ENCODE measurements around the gene NUDT14.

NUDT14 gene

DNA sequence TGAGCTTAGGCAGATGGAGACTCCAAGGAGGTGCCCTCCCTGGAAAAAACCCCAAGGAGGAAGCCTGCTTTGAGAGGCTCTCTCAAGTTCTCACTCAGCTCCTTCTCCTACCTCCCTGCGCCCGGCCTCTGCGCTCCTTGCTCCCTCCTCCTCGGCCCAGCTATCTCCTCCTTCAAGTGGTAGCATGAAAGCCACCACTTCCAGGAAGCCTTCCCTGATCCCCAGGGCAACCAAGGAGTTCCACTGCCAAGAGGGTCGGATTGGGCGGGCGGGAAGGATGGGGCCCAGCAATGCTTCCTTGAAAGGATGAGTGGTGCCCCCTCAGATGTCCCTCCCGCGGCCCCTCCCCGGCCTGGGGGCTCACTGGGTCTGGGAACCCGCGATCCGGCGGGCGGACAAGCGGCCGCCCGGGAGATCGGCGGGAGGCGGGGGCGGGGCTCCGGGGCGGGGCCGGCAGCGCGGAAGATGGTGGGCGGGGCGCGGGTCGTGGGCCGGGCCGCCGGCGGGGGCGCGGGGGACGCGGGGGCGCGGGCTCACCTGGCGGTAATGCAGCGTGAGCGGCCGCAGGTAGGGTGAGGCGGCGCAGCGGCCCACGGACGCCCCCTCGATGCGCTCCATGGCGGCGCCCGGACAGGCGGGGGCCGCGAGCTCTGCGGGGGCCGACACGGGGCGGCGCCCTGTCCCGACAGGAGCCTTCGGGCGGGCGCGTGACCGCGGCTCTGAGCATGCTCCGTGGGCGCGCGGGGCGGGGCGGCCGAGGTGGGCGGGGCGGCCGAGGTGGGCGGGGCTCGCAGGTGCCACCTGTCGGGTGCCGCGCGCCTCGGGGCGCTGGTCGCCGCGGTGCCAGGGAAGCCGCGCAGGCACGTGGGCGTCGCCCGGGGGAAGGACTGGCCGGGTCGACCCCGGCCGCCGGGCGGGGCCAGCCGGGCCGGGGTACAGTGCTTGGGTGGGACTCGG lies at the start of gene NUDT14:
Gene NUDT14, minus strand, starts transcription at position 721 of the 957 bp plus-strand sequence. Its CDS starts 103 bp downstream, at position 618.
- no peak for DNase-seq (ENCODE audit: low read depth, low spot score)

DNA sequence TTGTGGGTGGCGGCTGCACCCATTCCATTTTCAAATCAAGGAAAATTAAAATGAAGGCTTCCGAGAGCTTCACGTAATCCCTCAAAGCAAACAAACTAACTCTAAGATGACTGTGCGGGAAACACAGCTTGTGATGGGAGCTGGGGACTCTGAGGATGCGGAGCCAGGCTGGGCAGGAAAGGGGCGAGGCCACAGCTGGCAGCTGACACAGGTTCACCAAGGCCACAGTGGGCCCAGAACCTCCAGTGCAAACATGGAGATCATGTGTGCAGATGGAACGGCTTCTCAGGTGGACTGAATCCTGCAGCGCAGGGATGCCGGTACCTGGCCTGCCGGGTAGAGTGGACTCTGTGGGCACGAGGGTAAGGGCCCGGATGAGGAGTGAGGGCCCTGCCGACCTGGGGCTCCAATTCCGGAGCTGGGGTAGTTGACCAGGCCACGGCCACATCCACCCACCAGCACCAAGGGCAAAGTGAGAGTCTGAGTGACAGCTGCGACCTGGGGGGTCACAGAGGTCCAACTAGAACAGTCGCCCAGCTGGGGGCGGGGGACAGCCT lies 48.1 kb upstream of the NUDT14 start:
- DNase-seq (ENCODE audit: low read depth, low spot score) = no peak

DNA sequence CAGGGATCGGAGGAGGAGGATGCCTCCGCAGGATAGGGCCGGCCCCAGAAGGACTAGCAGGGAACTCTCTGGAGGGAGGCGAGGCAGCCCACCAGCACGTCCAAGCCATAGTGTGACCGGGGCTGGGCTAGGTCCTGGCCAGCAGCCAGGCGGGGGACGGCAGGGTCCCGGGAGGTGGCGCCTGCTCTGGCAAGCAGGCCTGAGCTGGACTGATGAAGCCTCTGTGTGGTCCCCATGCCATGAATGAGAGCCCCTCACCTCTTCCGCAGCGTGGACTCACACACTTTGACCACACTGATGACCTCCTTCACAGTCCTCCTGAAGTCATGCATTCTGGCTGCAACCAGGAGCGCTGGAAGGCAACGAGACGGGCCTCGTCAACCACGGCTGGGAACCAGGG lies 47.5 kb upstream of the NUDT14 start:
- no peak for DNase-seq (ENCODE audit: low read depth, low spot score)

DNA sequence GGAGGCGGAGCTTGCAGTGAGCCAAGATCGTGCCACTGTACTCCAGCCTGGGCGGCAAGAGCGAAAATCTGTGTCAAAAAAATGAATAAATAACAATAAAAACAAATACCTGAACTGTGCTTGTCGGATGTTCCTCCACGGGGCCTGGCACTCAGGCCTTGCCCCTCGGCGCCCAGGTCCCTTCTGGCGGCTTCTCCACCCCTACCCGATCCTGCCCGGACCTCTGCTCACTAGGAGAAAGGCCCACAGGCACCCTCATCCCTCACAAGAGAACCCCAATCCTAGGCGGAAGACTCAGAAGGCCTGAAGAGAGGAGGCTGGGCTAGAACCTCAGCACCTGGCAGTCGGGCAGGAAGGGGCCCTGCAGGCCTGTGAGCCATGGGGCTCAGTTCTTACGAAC lies 46.2 kb upstream of the NUDT14 start:
- no peak for DNase-seq (ENCODE audit: low read depth, low spot score)

DNA sequence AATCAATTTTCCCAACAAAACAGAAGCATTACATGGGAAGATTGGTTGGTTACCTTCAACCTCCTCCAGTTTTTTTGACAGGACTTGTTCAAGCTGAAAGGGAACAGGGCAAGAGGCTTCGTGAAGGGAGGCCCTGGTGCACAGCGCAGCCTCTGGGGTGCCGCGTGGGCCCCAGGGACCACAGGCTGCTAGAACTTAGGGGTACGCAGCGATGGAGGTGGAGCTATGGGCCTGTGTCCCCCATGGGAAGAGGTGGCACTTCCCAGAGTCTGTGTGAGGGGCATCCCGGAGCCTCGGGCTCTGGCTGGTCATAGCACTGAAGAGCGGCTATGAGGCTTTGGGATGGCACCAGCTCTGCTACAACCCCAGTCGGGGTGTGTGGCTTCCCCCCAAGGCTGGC lies 45.1 kb upstream of the NUDT14 start:
- no peak for DNase-seq (ENCODE audit: low read depth, low spot score)

DNA sequence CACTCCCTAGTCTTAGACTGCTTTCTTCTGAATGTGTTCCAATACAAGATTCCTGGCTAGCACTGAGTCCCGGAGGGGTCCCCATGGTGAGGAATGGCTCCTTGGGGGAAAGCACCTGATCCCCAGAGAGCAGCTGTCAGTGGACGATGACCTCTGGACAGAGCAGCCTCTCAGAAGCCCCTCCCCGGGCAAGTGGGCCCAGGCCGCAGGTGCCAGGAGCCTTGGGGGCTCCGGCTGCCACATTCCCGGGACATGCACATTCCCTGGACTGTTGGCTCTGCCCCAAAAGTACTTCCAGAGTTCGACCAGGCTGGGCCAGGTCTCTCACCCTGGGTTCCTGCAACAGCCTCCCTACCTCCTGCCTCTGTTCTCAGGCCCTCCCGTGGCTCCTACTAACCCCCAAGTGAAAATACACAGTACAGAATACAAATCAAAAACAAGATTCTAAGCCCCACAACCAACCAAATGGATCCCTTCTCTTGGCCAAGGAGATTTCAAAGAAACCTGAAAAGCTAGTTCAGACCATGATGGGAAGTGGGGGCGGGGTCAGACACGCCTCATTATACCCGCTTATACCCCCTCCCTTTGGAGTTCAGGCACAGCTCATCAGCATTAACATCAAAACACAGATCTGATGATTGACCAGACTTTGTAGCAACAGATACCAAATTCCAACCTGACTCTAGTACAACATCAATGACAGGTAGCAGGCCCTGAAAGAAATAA lies 43.9 kb upstream of the NUDT14 start:
- DNase-seq (ENCODE audit: low read depth, low spot score) = no peak

DNA sequence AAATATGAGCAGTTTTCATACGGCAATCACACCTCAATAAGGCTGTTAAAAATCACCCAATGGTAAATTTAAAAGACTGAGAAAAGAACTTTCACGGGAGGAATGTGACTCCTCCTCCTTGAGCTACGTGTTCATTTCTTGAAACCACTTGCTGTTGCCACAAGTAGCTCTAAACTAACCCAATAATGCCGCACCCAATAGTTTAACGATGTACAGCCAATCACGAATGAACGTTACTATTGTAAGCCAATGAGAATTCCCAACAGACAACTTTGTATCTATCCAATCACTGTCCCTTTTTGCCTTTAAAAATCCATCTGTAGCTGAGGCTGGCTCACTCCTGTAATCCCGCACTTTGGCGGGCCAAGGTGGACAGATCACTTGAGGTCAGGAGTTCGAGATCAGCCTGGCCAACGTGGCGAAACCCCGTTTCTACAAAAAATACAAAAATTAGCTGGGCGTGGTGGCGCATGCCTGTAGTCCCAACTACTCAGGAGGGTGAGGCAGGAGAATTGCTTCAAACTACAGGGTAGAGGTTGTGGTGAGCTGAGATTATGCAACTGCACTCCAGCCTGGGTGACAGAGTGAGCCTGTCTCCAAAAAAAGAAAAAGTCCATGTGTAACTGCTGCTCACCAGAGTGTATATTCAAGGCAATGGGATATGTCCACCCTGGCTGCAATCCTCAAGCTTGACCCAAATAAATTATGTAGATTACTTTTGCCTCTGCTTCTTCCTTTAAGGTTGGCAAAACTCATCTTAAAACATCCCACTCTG lies 42.8 kb upstream of the NUDT14 start:
- no peak for DNase-seq (ENCODE audit: low read depth, low spot score)

DNA sequence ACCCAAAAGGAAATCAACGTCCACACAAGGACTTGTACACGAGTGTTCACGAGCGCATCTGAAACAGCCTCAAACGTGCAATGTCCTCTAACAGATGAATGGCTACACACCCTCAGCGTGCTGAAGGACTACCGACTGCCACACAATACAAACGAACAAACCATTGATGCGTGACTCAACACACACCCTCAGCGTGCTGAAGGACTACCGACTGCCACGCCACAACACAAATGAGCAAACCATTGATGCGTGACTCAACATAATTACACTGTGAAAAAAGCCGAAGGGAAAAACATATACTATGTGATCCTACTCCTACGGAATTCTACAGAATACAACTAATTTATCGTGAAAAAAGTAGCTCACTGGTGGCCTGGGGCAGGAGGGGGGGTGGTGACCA lies 42.1 kb upstream of the NUDT14 start:
- no peak for DNase-seq (ENCODE audit: low read depth, low spot score)

DNA sequence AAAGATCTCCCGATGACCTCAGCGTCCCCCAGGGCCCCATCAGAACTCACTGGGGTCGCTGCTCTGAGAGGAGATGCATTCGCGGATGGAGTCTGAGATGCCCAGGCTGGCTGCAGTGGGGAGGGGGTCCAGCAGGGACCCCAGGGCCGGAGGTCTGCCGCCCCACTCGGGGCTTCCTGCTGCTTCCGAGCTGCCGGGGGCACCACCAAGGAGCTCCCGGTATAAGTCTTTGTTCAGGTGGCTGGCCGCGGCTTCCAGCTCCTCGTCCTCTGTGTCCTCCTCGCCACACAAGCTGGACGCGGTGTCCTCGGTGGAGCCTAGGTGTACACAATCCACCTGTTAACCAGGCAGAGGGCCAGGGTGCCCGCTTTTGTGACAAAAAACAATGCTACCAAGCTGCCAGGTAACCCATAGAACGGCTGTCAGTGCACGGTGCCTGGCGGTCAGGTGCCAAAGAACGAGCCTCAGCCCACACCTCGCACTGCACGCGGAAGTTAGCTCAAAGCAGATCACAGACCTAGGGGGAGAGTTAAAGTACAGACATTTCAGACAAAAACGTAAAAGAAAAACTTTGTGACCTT lies 40.6 kb upstream of the NUDT14 start:
- no peak for DNase-seq (ENCODE audit: low read depth, low spot score)

DNA sequence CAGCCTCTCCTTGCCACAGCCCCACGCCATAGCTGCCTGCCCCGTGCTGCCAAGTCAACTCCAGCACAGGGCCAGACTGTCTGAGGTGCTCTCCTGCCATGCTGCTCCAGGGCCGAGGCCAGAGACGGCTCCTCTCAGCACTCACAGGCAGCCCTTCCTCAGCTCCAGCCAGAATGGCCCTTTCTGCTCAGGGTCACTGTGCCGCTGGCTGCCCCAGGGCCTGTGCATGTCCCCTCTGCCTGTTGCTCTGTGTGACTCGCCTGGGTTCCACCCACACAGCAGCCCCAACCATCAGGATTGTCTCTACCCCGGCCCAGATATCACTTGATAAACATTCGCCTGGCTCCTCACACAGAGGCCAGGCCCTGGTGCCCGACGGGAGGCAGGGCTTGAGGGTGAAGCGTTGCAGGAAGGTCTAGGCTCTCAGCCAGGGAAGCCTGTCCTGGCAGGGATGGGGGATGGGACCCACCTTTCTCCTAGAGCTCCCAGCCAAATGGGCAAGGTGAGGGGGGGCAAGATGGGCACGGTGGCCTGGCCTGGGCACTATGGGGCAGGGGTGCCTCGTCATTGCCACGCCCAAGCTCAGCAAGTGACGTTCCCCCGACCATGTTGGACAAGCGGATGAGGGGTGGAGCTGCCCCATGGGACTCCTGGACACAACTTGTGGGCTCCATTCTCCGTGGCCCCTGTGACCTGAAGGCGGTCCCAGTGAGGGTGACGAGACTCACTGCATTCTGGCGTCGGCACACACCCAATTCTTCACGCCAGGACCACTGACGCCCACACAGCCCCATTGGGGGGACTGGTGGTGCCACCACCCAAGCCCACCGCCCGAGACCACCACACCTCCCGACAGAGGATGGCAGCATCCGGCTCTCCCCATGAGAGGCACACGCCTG lies 39.8 kb upstream of the NUDT14 start:
- DNase-seq (ENCODE audit: low read depth, low spot score) = no peak

DNA sequence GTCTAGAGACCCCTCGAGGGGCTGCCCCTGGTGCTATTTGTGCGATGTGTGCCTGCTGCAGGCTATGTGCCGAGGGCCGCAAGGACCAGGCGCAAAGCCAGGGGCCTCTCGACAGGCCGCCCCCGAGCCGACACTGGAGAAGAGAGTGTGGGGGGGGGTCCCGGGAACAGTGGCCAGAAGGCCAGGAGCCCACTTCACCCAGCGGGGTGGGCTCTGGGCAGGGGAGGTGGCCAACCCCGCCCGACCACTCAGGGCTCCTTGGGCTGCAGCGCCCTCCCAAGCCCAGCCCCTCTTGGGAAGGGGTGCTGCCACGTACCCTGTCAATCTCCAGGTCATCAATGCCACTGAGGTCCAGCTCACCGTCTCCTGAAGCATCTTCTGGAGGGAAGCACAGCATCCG lies 38.6 kb upstream of the NUDT14 start:
- DNase-seq (ENCODE audit: low read depth, low spot score) = no peak

DNA sequence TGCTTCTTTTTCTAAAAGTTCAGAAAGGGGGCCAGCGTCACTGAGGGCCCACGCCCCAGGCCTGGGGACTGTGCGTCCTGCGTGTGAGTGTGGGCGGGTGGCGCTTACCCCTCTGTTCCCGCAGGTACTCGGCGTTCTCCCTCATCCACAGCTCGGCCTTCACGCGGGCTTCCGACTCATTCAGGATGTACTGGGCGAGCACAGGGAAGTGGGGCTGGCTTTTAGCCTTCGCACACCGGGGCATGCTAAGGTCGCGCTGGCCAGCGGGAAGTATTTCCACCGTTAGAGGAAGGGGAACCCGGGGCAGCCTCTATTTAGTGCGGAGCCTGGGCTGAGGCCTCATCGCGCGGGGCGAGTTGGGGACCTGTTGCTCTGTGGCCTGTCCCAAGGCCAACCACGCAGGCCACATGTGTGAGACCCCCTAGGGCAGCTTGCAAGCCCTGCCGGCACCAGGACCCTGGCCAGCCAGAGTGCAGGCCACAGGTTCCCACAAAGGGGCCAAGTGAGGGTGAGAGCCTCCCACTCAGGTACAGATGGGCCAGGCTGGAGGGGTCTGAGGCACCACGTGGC lies 38.0 kb upstream of the NUDT14 start:
- DNase-seq (ENCODE audit: low read depth, low spot score) = no peak

DNA sequence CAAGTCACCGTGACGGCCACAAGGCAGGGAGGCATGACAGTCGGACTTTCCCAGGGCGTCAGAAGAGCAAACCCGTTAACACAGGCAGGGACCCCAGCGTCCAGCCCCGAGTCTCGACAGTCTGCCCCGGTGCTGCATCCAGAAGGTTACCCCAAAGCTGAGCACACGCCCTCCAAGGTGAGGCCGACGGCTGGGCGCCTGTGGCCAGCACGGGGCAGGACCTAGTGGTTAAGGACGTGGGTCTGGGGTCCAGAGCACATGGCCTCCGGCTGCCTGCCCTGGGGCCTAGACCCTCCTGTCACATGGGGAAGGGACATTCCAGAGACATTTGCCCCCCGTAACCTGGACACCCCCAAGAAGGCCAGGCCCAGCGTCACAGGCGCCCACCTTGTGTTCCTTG lies 37.5 kb upstream of the NUDT14 start:
- DNase-seq (ENCODE audit: low read depth, low spot score) = no peak

DNA sequence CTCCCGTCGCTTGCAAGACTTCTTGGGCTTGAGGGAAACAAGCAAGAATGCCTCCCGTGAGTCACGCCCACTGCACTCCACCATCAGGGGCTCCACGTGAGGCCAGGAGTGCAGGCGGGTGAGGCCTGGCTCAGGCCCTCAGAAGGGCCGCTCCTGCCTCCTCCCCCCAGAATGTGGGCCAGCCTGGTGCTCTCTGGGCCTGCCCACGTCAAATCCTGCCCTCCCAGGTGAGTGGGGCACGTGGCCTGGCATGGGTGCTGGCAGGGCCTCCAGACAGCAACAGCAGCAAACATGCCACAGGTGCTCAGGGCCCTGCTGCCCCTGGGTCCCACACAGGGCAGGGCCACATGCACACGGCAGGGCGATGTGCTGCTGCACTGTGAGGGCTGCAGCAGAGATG lies 36.7 kb upstream of the NUDT14 start:
- no peak for DNase-seq (ENCODE audit: low read depth, low spot score)

DNA sequence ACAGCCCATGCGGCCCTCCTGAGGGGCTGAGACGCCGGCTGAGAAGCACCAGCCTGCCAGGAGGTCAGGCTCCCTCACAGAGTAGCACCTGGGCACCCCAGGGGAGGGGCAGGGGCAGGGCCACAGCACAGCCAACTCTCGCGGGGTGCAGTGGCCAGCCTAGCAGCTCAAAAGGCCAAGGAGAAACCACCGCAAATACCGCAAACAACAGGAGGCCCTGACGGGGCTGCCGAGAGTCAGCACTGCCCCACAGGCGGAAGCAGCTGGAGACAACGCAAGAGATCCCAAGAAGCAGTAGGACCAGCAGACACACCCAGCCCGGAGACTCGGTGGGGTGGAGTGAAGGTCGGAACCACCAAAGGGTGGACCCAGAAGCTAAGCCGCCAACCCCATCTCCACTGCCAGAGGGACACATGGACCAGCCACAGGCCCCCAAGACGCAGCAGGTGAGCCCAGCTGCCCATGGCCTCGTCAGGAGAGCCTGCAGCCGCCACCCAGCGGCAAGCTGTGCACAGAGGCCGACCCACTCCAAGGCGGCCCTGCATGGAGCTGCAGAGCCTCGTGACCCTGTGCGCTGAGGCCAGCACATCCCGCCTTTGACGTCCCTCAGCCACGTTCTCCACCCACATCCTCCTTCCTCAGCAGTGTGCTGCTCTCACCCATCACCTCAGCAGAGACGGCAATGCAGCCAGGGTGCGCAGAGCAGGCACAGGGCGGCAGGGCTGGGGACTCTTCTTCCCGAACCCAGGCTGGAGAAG lies 35.6 kb upstream of the NUDT14 start:
- DNase-seq (ENCODE audit: low read depth, low spot score) = no peak

DNA sequence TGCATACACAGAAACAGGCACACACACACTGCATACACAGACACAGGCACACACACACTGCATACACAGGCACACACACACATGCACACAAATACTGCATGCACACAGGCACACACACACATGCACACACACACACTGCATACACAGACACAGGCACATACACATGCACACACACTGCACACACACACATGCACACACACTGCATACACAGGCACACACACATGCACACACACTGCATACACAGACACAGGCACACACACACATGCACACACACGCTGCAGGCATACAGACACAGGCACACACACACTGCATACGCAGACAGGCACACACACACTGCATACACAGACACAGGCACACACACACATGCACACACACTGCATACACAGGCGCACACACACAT lies 34.5 kb upstream of the NUDT14 start:
- DNase-seq (ENCODE audit: low read depth, low spot score) = no peak

DNA sequence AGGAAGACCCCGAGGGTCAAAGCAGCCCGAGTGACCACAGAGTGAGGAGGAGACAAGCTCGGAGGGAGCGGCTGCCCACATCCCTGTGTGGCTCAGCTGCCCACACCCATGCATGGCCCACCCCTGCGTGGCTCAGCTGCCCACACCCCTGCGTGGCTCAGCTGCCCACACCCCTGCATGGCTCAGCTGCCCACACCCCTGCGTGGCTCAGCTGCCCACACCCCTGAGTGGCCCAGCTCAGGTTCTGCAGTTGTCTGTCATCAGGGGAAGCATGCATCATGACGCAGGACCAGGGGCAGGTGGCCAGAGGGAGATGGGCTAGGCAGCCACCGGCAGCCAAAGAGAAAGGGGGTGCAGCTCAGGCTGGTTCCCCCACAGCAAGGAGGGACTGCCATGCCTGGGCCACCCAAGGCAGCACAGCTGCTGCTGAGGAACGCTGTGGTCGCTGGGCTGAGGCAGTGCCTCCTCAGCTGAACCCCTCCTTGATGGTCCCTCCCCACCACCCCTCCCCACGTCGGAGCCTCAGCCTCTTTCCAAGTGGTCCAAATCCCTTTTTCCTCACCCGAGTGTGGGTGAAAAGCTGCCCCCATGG lies 33.3 kb upstream of the NUDT14 start:
- DNase-seq (ENCODE audit: low read depth, low spot score) = no peak

DNA sequence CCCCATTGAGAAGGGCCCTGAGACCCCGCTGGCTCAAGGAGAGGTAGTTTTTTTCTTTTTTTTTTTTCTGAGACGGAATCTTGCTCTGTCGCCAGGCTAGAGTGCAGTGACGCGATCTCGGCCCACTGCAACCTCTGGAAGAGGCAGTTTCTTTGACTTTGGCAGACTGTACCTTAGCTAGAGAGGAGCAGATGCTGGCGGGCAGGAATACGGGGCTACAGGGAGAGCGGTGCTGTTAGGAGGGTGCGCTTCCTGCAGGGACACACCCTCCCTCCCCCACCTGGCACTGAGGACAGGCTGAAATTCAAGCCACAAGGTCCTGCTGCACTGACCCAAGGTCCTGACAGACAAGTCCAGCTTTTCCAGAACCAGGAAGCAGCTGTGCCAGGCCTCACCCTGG lies 32.2 kb upstream of the NUDT14 start:
- no peak for DNase-seq (ENCODE audit: low read depth, low spot score)
